HS-27A (cell line): ENCODE results near the gene OR2AE1.

Experiments used
- DNase-seq: peaks from one replicate; pipeline ENCODE4 v3.0.0-alpha.2; 2012; ENCODE audit warnings: low read depth, missing footprints

Gene OR2AE1

GRCh38 chr7:99855236-99855635 is 21.6 kb downstream of the OR2AE1 start:
- no peak for DNase-seq

- no peak for DNase-seq
Observed at GRCh38 chr7:99848420-99849216, 28.2 kb downstream of the OR2AE1 start.

GRCh38 chr7:99844328-99844727 is 32.5 kb downstream of the OR2AE1 start:
- DNase-seq = no peak

GRCh38 chr7:99843808-99844207 is 33.0 kb downstream of the OR2AE1 start:
- DNase-seq = no peak

DNA sequence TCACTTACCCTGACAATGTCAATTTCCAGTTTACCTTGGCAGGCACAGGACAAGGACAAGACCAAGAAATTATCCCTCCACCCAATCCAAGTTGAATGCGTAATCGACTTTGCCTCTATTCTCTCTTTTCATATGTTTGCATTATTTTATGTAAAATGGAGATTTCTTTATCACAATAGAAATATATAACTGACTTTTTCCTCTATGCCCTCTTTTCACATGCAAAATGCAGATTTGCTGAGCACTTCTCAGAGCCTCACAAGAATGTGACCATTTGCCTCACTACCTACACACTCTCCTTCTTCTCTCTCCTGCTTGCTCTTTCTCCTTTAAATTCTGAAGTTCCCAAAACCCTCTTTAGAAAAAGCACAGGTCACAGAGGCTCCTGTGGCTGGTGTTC is 33.9 kb downstream of the OR2AE1 start:
- no peak for DNase-seq

GRCh38 chr7:99840136-99840869 is 36.5 kb downstream of the OR2AE1 start:
- no peak for DNase-seq

GRCh38 chr7:99839287-99840021 is 37.4 kb downstream of the OR2AE1 start:
- DNase-seq = no peak

DNA sequence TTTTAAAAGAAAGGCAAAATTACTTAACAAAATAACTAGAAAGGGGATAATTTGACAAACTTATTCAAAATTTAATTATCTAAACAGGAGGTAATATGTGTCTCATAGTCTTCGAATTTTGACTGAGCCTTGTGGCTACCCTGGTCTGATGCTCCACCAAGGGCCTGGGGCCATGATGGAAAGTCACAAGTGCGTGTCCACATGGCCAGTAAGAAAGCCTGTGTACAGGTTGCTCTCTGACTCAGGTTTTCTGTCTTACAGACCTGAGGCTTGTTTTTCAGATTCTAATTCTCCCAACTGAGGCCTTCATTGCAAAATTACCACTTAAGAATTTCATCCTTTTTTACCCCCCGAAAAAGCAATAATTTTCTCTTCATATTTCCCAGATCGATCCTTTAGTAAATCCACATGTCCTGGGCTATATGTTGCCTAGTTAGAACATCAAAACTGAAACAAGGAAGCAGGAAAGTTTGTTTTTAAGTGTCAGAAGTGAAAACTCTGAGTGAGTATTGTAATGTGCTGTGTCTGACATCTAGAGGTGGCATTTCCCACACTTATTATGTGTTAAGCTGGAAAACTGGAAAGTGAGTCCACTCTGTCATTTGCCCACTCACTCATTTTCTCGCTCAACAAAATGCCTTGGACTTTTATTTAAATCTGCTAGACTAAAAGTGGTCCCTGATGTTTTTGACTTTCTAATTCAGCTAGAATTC is 39.0 kb downstream of the OR2AE1 start:
- no peak for DNase-seq

DNA sequence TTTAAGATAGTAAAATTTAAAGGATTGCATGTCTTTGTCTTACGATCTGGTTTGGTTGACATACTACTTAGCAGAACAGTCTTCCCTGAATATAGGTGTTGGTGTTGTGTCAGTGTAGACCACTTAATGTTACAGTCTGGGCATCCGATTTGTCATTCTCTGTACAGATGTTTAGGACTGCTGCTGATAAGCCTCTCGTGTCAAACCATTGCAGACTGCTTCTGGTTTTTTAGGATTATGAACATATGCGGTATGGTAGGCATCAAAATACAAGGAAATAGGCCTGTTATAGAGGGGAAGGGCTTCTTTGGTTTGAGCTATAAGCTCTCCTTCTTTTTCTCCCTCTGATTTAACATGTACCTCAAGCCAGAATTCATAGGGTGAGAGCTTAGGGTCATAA is 41.6 kb downstream of the OR2AE1 start:
- no peak for DNase-seq

GRCh38 chr7:99834382-99834781 is 42.5 kb downstream of the OR2AE1 start:
- DNase-seq = no peak

GRCh38 chr7:99833289-99833877 is 43.5 kb downstream of the OR2AE1 start:
- DNase-seq = no peak

DNA sequence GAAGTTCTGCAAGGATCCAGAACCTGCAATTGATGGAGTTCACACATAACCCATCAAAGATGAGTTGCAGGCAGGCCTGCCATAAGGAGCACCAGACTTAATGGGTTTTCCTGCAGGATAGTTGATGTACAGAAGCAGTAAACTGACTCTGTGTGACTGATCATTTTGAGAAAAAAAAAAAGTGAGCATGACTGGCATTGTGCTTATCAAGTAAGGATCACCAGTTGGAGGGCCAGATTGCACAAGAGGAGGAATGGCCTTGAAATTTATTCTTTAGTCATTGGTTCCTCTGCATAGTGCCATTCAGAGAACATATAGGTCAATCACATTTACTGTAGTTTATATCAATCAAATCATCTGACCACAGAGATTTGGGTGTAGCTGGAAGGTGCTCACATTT is 45.2 kb downstream of the OR2AE1 start:
- DNase-seq = no peak

- no peak for DNase-seq
Observed at GRCh38 chr7:99829524-99830160, 47.2 kb downstream of the OR2AE1 start.

DNA sequence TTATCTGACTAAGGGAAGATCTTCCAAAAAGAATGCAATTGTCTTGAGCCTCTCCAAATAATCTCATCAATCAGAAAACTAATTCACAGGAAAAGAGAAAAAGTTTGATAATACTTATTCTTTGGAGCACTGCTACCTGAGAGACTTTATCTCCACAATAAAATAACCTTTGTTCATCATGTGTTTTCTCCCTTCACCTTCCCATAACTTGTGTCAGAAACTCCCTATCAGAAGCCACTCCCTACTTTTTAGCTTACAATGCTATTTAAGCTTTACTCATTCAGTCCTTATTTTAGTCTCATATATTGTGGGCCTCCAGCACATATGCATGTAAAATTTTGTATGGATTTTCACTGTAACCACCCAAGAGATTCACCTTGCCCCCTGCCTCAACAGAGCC is 48.0 kb downstream of the OR2AE1 start:
- DNase-seq = no peak

DNA sequence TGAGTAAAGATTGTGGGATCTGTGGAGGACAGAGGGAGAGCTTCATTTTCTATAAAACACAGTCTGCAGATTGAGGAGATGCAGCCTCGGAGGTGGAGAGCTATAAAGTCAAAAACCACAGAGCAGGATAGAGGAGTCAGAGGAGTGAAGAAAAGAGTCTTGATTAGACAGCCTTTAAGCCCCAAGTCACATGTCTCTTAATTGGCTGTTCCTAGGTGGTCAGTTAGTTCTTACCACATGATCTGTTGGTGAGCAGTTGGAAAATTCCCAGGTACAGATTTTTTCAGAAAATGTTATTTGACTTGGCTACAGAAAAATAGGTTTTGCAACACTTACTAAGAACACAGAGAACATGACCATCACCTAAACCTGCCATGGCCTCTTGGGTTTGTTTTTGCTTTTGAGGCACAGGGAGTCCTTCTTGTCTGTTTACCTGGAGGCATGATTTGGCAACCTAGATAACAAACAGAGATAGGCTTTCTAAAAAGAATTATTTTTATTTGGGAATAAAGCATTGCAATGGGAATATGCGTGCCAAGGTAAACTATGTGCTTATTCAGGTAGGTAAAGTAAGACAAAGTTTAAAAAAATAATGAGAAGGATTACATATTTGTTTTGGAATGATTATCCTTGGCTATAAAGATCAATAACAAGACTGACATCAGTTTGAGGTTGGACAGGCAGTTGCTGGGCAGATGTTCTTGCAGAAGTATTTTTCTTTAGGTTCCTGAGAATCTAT is 49.6 kb downstream of the OR2AE1 start:
- no peak for DNase-seq
